Neural progenitor cell (in vitro differentiated cells): ENCODE results near the gene SSTR3. TPM values are rescaled to one million over a fixed set of nuclear protein-coding genes. Genes with fewer than 3 reads are reported as not detected.

Experiments used
- DNase-seq: peaks from one replicate; pipeline ENCODE4 v3.0.0-alpha.2; 2016; ENCODE audit warnings: low spot score
- H2AFZ ChIP-seq: fragments of 200-600 bp; sonication (generic); replicated peaks from 2 replicates; pipeline ENCODE4 v1.6.1; 2016; ENCODE audit warnings: antibody characterized with exemption
- H3F3A ChIP-seq: fragments of 200-600 bp; sonication (generic); 2 replicates; pipeline ENCODE4 v1.6.1; 2016; ENCODE audit warnings: antibody characterized with exemption, low read depth
- H3K27ac ChIP-seq: fragments of 200-600 bp; sonication (generic); 2 replicates; pipeline ENCODE4 v1.5.1; 2016; ENCODE audit warnings: mild to moderate bottlenecking
- H3K27me3 ChIP-seq: fragments of 200-600 bp; sonication (generic); 2 replicates; pipeline ENCODE4 v1.6.1; 2016; ENCODE audit warnings: mild to moderate bottlenecking, moderate library complexity
- H3K36me3 ChIP-seq: fragments of 200-600 bp; sonication (generic); 2 replicates; pipeline ENCODE4 v1.5.1; 2016
- H3K4me1 ChIP-seq: fragments of 200-600 bp; sonication (generic); 2 replicates; pipeline ENCODE4 v1.6.1; 2016; ENCODE audit warnings: mixed run types
- H3K4me2 ChIP-seq: fragments of 200-600 bp; sonication (generic); 2 replicates; pipeline ENCODE4 v1.6.1; 2016
- H3K4me3 ChIP-seq: fragments of 200-600 bp; sonication (generic); 2 replicates; pipeline ENCODE4 v1.5.1; 2016
- H3K79me2 ChIP-seq: fragments of 200-600 bp; sonication (generic); 2 replicates; pipeline ENCODE4 v1.6.1; 2016; ENCODE audit warnings: low read depth
- H3K9ac ChIP-seq: fragments of 200-600 bp; sonication (generic); 2 replicates; pipeline ENCODE4 v1.6.1; 2016
- H3K9me3 ChIP-seq: fragments of 200-600 bp; sonication (generic); 2 replicates; pipeline ENCODE4 v1.5.1; 2016; ENCODE audit warnings: low read depth
- H4K20me1 ChIP-seq: fragments of 200-600 bp; sonication (generic); 2 replicates; pipeline ENCODE4 v1.6.1; 2016; ENCODE audit warnings: low read depth
- H3K27ac Mint-ChIP-seq: 3 replicates; pipeline ENCODE4 v1.8.0; 2021; ENCODE audit warnings: mixed read lengths
- H3K27me3 Mint-ChIP-seq: 2 replicates; pipeline ENCODE4 v1.8.0; 2022; ENCODE audit warnings: low read depth, mild to moderate bottlenecking, inconsistent platforms, moderate library complexity, mixed read lengths; ENCODE audit not compliant: insufficient read depth
- H3K36me3 Mint-ChIP-seq: 3 replicates; pipeline ENCODE4 v1.8.0; 2021; ENCODE audit warnings: mixed read lengths
- H3K4me1 Mint-ChIP-seq: 3 replicates; pipeline ENCODE4 v1.8.0; 2021; ENCODE audit warnings: mixed read lengths
- H3K4me3 Mint-ChIP-seq: 3 replicates; pipeline ENCODE4 v1.8.0; 2021; ENCODE audit warnings: mild to moderate bottlenecking, moderate library complexity, mixed read lengths
- H3K9me3 Mint-ChIP-seq: 3 replicates; pipeline ENCODE4 v1.8.0; 2020; ENCODE audit warnings: mixed read lengths
- CTCF ChIP-seq: fragments of 200-600 bp; sonication (generic); IDR thresholded peaks from 2 replicates; pipeline ENCODE4 v1.5.1; 2017; ENCODE audit warnings: antibody characterized with exemption, mild to moderate bottlenecking
- EZH2 ChIP-seq: fragments of 200-600 bp; sonication (generic); IDR thresholded peaks from 2 replicates; pipeline ENCODE4 v1.6.1; 2017; ENCODE audit warnings: antibody characterized with exemption, mild to moderate bottlenecking, moderate library complexity
- EZH2phosphoT487 ChIP-seq: fragments of 200-600 bp; sonication (generic); IDR thresholded peaks from 2 replicates; pipeline ENCODE4 v1.6.1; 2017; ENCODE audit warnings: antibody characterized with exemption
- total RNA-seq: library from RNA; depleted of rRNA; stranded (reverse); fragments of >200 nt; gene quantifications from 2 replicates; pipeline ENCODE4 v1.2.3, GENCODE V29; 2015; ENCODE audit warnings: low replicate concordance

The SSTR3 gene
- total RNA-seq, 1 donor from 2014 or later: 0.19 TPM

DNA sequence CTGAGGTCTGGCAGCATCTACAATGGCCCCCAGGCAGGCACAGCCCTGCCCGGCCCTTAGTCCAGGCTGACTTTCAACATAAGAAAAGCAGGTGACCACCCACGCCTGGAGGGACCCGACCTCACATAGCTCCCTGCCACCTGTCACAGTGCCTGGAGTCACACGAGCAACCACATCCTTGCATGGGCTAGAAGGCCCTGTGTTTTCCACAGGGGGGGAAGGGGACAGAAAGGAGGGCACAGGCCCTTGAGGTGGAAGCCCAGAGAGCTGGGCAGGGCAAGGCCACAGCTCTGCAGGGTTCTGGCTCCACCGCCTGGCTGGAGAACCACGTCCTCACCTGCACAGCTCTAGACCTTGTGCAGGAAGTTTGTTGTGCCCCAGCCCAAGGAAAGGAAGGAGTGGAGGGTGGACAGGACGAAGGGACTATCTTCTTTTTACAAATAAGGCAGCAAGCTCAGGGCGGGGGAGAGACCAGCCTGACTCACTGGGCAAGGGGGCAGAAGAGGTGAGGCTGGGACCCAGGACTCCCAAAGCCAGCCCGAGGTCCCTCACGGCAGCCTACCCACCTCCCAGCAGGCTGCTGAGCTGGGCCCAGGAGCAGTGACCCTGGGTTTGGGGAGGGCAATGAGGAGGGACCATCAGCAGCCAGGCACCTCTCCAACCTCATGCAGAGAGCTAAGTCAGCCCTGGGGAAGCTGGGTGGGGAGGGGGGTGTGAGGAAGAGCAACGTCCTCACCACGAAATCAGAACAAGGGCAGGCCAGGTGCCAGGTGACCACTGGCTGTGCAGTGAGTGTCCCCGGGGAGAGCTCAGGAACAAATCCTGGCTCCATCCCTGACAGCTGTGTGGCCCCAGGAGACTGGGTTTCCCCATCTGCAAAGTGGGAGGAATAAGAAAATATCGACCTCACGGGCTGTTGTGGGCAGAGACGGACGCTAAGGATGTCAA is 28.6 kb downstream of the SSTR3 start:
- Histone ChIP-seq H3K4me3 (no peak overlapping the region), H3K79me2 (no peaks in the 10 kb centered on the region), H3K9me3 (no peaks in the 10 kb centered on the region), H3K36me3 (no peaks in the 10 kb centered on the region), H2AFZ (no peak overlapping the region), H3F3A (peaks cover 21% of the 10 kb centered on the region), H3K4me1 (peaks cover 19% of the 10 kb centered on the region), H3K27ac (no peak overlapping the region), H3K9ac (no peak overlapping the region), H3K27me3 (no peaks in the 10 kb centered on the region), H4K20me1 (no peaks in the 10 kb centered on the region), H3K4me2 (no peak overlapping the region)
- Mint-ChIP-seq H3K36me3 (peaks cover 2% of the 10 kb centered on the region), H3K27ac (peak overlapping the region; percentile 74), H3K27me3 (peaks cover 5% of the 10 kb centered on the region), H3K4me1 (peaks cover 44% of the 10 kb centered on the region), H3K9me3 (no peaks in the 10 kb centered on the region), H3K4me3 (no peak overlapping the region)
- no peak for TF ChIP-seq EZH2phosphoT487
- no peak for TF ChIP-seq CTCF
- TF ChIP-seq EZH2: no peak
- DNase-seq: no peak

DNA sequence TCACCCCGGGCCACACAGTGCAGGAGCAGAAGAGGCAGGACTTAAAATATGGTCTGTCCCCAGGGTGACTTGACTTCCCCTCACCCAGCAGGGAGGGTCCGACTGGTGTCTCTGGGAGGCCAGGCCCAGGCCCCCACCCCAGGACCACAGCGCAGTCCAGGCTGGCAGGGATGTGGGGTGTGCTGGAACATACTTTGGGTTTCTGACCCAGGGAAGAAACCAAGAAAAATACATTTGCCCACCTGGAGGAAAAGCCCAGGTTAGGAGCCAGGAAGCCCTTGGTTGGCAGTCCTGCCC is 29.4 kb downstream of the SSTR3 start:
- peaks cover 2% of the 10 kb centered on the region for H3K36me3 Mint-ChIP-seq

GRCh38 chr22:37182101-37182948 is 30.0 kb downstream of the SSTR3 start:
- TF ChIP-seq EZH2phosphoT487 (no peak), EZH2 (no peak), CTCF (no peak)
- H3F3A ChIP-seq: peaks cover 18% of the 10 kb centered on the region
- no peaks in the 10 kb centered on the region for H3K27me3 ChIP-seq
- no peaks in the 10 kb centered on the region for H3K36me3 ChIP-seq
- Mint-ChIP-seq H3K4me3 (no peak overlapping the region), H3K9me3 (no peaks in the 10 kb centered on the region), H3K36me3 (peaks cover 2% of the 10 kb centered on the region), H3K27me3 (peaks cover 5% of the 10 kb centered on the region), H3K4me1 (peaks cover 44% of the 10 kb centered on the region), H3K27ac (no peak overlapping the region)
- no peak overlapping the region for H2AFZ ChIP-seq
- no peak overlapping the region for H3K4me3 ChIP-seq
- H3K27ac ChIP-seq: no peak overlapping the region
- peaks cover 20% of the 10 kb centered on the region for H3K4me1 ChIP-seq
- no peaks in the 10 kb centered on the region for H3K79me2 ChIP-seq
- H4K20me1 ChIP-seq: no peaks in the 10 kb centered on the region
- no peak overlapping the region for H3K4me2 ChIP-seq
- H3K9ac ChIP-seq: no peak overlapping the region
- H3K9me3 ChIP-seq: no peaks in the 10 kb centered on the region
- no peak for DNase-seq

More for the DNA sequence above, 29.4 kb downstream of the SSTR3 start:
- H3F3A ChIP-seq: peaks cover 21% of the 10 kb centered on the region
- H3K27me3 Mint-ChIP-seq: peaks cover 5% of the 10 kb centered on the region
- H3K27ac ChIP-seq: no peak overlapping the region
- no peak overlapping the region for H3K4me3 ChIP-seq
- DNase-seq: no peak
- H3K9me3 Mint-ChIP-seq: no peaks in the 10 kb centered on the region
- H3K27me3 ChIP-seq: no peaks in the 10 kb centered on the region
- no peak overlapping the region for H2AFZ ChIP-seq
- H3K4me1 Mint-ChIP-seq: peaks cover 44% of the 10 kb centered on the region
- no peak overlapping the region for H3K4me3 Mint-ChIP-seq
- H3K4me1 ChIP-seq: peaks cover 22% of the 10 kb centered on the region
- H3K4me2 ChIP-seq: no peak overlapping the region
- no peaks in the 10 kb centered on the region for H3K9me3 ChIP-seq
- no peak overlapping the region for H3K27ac Mint-ChIP-seq
- H4K20me1 ChIP-seq: no peaks in the 10 kb centered on the region
- TF ChIP-seq EZH2phosphoT487 (no peak), CTCF (no peak), EZH2 (no peak)
- no peaks in the 10 kb centered on the region for H3K79me2 ChIP-seq
- no peak overlapping the region for H3K9ac ChIP-seq
- no peaks in the 10 kb centered on the region for H3K36me3 ChIP-seq
